GM23338 (cell line): ENCODE measurements around the gene CNTNAP2. TPM values are rescaled to one million over a fixed set of nuclear protein-coding genes. Genes with fewer than 3 reads are reported as not detected.

Experiments used
- ATAC-seq: fragments of 200-7000 bp; cut with Tn5 transposase; 3 replicates; pipeline ENCODE4 v1.9.1; 2020
- DNase-seq: peaks from one replicate; pipeline ENCODE4 v3.0.0-alpha.2; 2015; ENCODE audit warnings: low spot score
- H2AFZ ChIP-seq: fragments of 200-600 bp; sonication (generic); 2 replicates; pipeline ENCODE4 v1.8.0; 2016; ENCODE audit warnings: antibody characterized with exemption, mild to moderate bottlenecking, moderate library complexity
- H3F3A ChIP-seq: fragments of 200-600 bp; sonication (generic); replicated peaks from 2 replicates; pipeline ENCODE4 v1.8.0; 2017; ENCODE audit warnings: antibody characterized with exemption, mixed run types, low read depth
- H3K27ac ChIP-seq: fragments of 200-600 bp; sonication (generic); 2 replicates; pipeline ENCODE4 v1.6.1; 2016; ENCODE audit warnings: low read depth
- H3K27me3 ChIP-seq: fragments of 200-600 bp; sonication (generic); 2 replicates; pipeline ENCODE4 v1.8.0; 2016; ENCODE audit warnings: mild to moderate bottlenecking, mixed run types, moderate library complexity; ENCODE audit not compliant: insufficient read depth
- H3K36me3 ChIP-seq: fragments of 200-600 bp; sonication (generic); 2 replicates; pipeline ENCODE4 v1.8.0; 2016; ENCODE audit warnings: mild to moderate bottlenecking; ENCODE audit not compliant: insufficient read depth
- H3K4me1 ChIP-seq: fragments of 200-600 bp; sonication (generic); 2 replicates; pipeline ENCODE4 v1.8.0; 2016; ENCODE audit warnings: mild to moderate bottlenecking, moderate library complexity; ENCODE audit not compliant: insufficient read depth
- H3K4me2 ChIP-seq: fragments of 200-600 bp; sonication (generic); 2 replicates; pipeline ENCODE4 v1.7.1; 2017; ENCODE audit warnings: mixed run types
- H3K4me3 ChIP-seq: fragments of 200-600 bp; sonication (generic); 2 replicates; pipeline ENCODE4 v1.6.1; 2016; ENCODE audit warnings: mixed run types
- H3K79me2 ChIP-seq: fragments of 200-600 bp; sonication (generic); replicated peaks from 2 replicates; pipeline ENCODE4 v1.8.0; 2017; ENCODE audit warnings: mild to moderate bottlenecking; ENCODE audit not compliant: insufficient read depth
- H3K9me2 ChIP-seq: fragments of 200-600 bp; sonication (generic); 2 replicates; pipeline ENCODE4 v1.8.0; 2017; ENCODE audit not compliant: insufficient read depth
- H4K20me1 ChIP-seq: fragments of 200-600 bp; sonication (generic); replicated peaks from 2 replicates; pipeline ENCODE4 v1.8.0; 2017; ENCODE audit warnings: mild to moderate bottlenecking; ENCODE audit not compliant: insufficient read depth
- H3K27ac Mint-ChIP-seq: 2 replicates; pipeline ENCODE4 v1.8.0; 2020; ENCODE audit warnings: inconsistent platforms, mild to moderate bottlenecking, moderate library complexity, mixed read lengths
- H3K27me3 Mint-ChIP-seq: 3 replicates; pipeline ENCODE4 v1.8.0; 2022; ENCODE audit warnings: low read depth, mild to moderate bottlenecking, moderate library complexity, mixed read lengths, inconsistent platforms; ENCODE audit not compliant: insufficient read depth, poor library complexity
- H3K36me3 Mint-ChIP-seq: 3 replicates; pipeline ENCODE4 v1.8.0; 2021; ENCODE audit warnings: low read depth, mild to moderate bottlenecking, inconsistent platforms, moderate library complexity, mixed read lengths
- H3K4me1 Mint-ChIP-seq: 3 replicates; pipeline ENCODE4 v1.8.0; 2020; ENCODE audit warnings: mild to moderate bottlenecking, inconsistent platforms, mixed read lengths
- H3K4me3 Mint-ChIP-seq: 3 replicates; pipeline ENCODE4 v1.8.0; 2021; ENCODE audit warnings: moderate library complexity, mild to moderate bottlenecking, inconsistent platforms, mixed read lengths
- H3K9me3 Mint-ChIP-seq: 3 replicates; pipeline ENCODE4 v1.8.0; 2020; ENCODE audit warnings: moderate library complexity, mild to moderate bottlenecking, inconsistent platforms, mixed read lengths
- CREB1 ChIP-seq: fragments of 250-450 bp; sonication (Bioruptor Pico); IDR thresholded peaks from 2 replicates; pipeline ENCODE4 v1.5.0; 2020; ENCODE audit warnings: low read depth, mild to moderate bottlenecking, moderate library complexity
- ETS1 ChIP-seq: IDR thresholded peaks from 2 replicates; pipeline ENCODE4 v1.6.1; 2016; ENCODE audit warnings: antibody characterized with exemption
- EZH2 ChIP-seq: fragments of 200-600 bp; sonication (generic); IDR thresholded peaks from one replicate; pipeline ENCODE4 v1.8.0; 2017; ENCODE audit warnings: antibody characterized with exemption, mild to moderate bottlenecking, low read depth; ENCODE audit not compliant: unreplicated experiment
- EZH2phosphoT487 ChIP-seq: fragments of 200-600 bp; sonication (generic); IDR thresholded peaks from one replicate; pipeline ENCODE4 v1.8.1; 2018; ENCODE audit warnings: antibody characterized with exemption; ENCODE audit not compliant: unreplicated experiment
- JUNB ChIP-seq: IDR thresholded peaks from one replicate; pipeline ENCODE4 v1.6.1; 2016; ENCODE audit warnings: antibody characterized with exemption; ENCODE audit not compliant: unreplicated experiment
- NANOG ChIP-seq: IDR thresholded peaks from 2 replicates; pipeline ENCODE4 v1.6.1; 2016; ENCODE audit warnings: antibody characterized with exemption, borderline replicate concordance
- POLR2AphosphoS5 ChIP-seq: IDR thresholded peaks from 2 replicates; pipeline ENCODE4 v1.6.1; 2016; ENCODE audit warnings: antibody characterized with exemption, low read depth
- REST ChIP-seq: IDR thresholded peaks from one replicate; pipeline ENCODE4 v1.6.1; 2018; ENCODE audit warnings: antibody characterized with exemption; ENCODE audit not compliant: unreplicated experiment
- STAT1 ChIP-seq: IDR thresholded peaks from one replicate; pipeline ENCODE4 v1.6.1; 2016; ENCODE audit warnings: antibody characterized with exemption; ENCODE audit not compliant: unreplicated experiment
- ZNF114 ChIP-seq: fragments of 250-450 bp; sonication (Bioruptor Pico); IDR thresholded peaks from 2 replicates; pipeline ENCODE4 v1.5.0; 2020; ENCODE audit warnings: mild to moderate bottlenecking, moderate library complexity
- ZNF331 ChIP-seq: fragments of 250-450 bp; sonication (Bioruptor Pico); IDR thresholded peaks from 2 replicates; pipeline ENCODE4 v1.5.0; 2020; ENCODE audit warnings: low read depth, mild to moderate bottlenecking, moderate library complexity
- polyA plus RNA-seq: library from polyadenylated mRNA; unstranded; fragments of >200 nt; fragmentation: Nextera tagmentation; extraction: Ambion mirVana; gene quantifications from 2 replicates; pipeline ENCODE4 v1.2.1, GENCODE V29; 2016
- total RNA-seq: library from RNA; depleted of rRNA; stranded (reverse); fragments of >200 nt; shearing (Covaris generic); gene quantifications from 2 replicates; pipeline ENCODE4 v1.2.3, GENCODE V29; 2014
- TF ChIP-seq, protein P1 (sequence below): fragments of 250-450 bp; sonication (Bioruptor Pico); IDR thresholded peaks from 2 replicates; pipeline ENCODE4 v1.5.0; 2020; ENCODE audit warnings: mild to moderate bottlenecking, moderate library complexity
- TF ChIP-seq, protein P2 (sequence below), 2 experiments: fragments of 200-600 bp in 1 of 2; sonication (generic) in 1 of 2; conservative IDR thresholded peaks; 2 replicates each; pipeline versions ENCODE4 v1.5.1 to v1.6.1; 2016 to 2017; ENCODE audit warnings: antibody characterized with exemption in 2 of 2, low read depth in 2 of 2, mild to moderate bottlenecking in 2 of 2, moderate library complexity in 1 of 2

Gene CNTNAP2
- total and polyA plus RNA-seq, 2 experiments from 2014 or later = 38.2 to 61.3 TPM

DNA sequence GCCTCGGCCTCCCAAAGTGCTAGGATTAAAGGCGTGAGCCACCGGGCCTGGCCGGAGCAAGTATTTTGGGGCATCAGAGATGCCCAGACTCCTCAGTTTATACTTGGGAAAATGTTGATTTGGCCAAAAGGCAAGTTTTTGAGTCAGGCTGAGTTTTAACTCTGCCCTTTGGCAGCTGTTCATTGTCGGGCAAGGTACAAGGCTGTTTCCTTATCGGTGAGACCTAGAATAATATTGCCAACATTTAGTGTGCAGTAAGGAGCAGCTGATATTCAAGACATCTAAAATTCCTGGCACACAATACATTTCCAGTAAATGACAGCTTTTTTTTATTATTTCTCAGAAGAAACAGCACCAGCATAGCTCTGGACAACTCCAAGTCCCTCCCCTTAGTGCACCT is 2326.3 kb downstream of the CNTNAP2 start:
- DNase-seq (no peak), ATAC-seq (no peak)
- no peaks in the 10 kb centered on the region for H3K79me2 ChIP-seq
- H3K4me3 ChIP-seq = no peak overlapping the region
- Mint-ChIP-seq H3K27me3 (peaks cover 9% of the 10 kb centered on the region), H3K4me3 (no peak overlapping the region), H3K4me1 (no peaks in the 10 kb centered on the region), H3K27ac (no peak overlapping the region), H3K36me3 (peaks cover 19% of the 10 kb centered on the region), H3K9me3 (peaks cover 27% of the 10 kb centered on the region)
- H3K27ac ChIP-seq = no peak overlapping the region
- no peaks in the 10 kb centered on the region for H4K20me1 ChIP-seq
- TF ChIP-seq JUNB (no peak), EZH2phosphoT487 (no peak), ETS1 (no peak), CREB1 (CRISPR knock-in tag) (no peak), REST (no peak), POLR2AphosphoS5 (no peak), EZH2 (no peak), STAT1 (no peak), ZNF114 (no peak), ZNF331 (CRISPR knock-in tag) (no peak), NANOG (no peak)
- TF ChIP-seq, protein P1, sequence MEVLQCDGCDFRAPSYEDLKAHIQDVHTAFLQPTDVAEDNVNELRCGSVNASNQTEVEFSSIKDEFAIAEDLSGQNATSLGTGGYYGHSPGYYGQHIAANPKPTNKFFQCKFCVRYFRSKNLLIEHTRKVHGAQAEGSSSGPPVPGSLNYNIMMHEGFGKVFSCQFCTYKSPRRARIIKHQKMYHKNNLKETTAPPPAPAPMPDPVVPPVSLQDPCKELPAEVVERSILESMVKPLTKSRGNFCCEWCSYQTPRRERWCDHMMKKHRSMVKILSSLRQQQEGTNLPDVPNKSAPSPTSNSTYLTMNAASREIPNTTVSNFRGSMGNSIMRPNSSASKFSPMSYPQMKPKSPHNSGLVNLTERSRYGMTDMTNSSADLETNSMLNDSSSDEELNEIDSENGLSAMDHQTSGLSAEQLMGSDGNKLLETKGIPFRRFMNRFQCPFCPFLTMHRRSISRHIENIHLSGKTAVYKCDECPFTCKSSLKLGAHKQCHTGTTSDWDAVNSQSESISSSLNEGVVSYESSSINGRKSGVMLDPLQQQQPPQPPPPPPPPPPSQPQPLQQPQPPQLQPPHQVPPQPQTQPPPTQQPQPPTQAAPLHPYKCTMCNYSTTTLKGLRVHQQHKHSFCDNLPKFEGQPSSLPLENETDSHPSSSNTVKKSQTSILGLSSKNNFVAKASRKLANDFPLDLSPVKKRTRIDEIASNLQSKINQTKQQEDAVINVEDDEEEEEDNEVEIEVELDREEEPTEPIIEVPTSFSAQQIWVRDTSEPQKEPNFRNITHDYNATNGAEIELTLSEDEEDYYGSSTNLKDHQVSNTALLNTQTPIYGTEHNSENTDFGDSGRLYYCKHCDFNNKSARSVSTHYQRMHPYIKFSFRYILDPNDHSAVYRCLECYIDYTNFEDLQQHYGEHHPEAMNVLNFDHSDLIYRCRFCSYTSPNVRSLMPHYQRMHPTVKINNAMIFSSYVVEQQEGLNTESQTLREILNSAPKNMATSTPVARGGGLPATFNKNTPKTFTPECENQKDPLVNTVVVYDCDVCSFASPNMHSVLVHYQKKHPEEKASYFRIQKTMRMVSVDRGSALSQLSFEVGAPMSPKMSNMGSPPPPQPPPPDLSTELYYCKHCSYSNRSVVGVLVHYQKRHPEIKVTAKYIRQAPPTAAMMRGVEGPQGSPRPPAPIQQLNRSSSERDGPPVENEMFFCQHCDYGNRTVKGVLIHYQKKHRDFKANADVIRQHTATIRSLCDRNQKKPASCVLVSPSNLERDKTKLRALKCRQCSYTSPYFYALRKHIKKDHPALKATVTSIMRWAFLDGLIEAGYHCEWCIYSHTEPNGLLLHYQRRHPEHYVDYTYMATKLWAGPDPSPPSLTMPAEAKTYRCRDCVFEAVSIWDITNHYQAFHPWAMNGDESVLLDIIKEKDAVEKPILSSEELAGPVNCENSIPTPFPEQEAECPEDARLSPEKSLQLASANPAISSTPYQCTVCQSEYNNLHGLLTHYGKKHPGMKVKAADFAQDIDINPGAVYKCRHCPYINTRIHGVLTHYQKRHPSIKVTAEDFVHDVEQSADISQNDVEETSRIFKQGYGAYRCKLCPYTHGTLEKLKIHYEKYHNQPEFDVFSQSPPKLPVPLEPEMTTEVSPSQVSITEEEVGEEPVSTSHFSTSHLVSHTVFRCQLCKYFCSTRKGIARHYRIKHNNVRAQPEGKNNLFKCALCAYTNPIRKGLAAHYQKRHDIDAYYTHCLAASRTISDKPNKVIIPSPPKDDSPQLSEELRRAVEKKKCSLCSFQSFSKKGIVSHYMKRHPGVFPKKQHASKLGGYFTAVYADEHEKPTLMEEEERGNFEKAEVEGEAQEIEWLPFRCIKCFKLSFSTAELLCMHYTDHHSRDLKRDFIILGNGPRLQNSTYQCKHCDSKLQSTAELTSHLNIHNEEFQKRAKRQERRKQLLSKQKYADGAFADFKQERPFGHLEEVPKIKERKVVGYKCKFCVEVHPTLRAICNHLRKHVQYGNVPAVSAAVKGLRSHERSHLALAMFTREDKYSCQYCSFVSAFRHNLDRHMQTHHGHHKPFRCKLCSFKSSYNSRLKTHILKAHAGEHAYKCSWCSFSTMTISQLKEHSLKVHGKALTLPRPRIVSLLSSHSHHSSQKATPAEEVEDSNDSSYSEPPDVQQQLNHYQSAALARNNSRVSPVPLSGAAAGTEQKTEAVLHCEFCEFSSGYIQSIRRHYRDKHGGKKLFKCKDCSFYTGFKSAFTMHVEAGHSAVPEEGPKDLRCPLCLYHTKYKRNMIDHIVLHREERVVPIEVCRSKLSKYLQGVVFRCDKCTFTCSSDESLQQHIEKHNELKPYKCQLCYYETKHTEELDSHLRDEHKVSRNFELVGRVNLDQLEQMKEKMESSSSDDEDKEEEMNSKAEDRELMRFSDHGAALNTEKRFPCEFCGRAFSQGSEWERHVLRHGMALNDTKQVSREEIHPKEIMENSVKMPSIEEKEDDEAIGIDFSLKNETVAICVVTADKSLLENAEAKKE (CRISPR knock-in tag) = no peak
- TF ChIP-seq, protein P2, sequence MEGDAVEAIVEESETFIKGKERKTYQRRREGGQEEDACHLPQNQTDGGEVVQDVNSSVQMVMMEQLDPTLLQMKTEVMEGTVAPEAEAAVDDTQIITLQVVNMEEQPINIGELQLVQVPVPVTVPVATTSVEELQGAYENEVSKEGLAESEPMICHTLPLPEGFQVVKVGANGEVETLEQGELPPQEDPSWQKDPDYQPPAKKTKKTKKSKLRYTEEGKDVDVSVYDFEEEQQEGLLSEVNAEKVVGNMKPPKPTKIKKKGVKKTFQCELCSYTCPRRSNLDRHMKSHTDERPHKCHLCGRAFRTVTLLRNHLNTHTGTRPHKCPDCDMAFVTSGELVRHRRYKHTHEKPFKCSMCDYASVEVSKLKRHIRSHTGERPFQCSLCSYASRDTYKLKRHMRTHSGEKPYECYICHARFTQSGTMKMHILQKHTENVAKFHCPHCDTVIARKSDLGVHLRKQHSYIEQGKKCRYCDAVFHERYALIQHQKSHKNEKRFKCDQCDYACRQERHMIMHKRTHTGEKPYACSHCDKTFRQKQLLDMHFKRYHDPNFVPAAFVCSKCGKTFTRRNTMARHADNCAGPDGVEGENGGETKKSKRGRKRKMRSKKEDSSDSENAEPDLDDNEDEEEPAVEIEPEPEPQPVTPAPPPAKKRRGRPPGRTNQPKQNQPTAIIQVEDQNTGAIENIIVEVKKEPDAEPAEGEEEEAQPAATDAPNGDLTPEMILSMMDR (conservative IDR thresholded peaks at IDR 0.05; ENCODE audit: low read depth in 2 of 2) = no peak
- no peaks in the 10 kb centered on the region for H3K4me1 ChIP-seq
- no peaks in the 10 kb centered on the region for H3K36me3 ChIP-seq
- no peaks in the 10 kb centered on the region for H3F3A ChIP-seq
- no peaks in the 10 kb centered on the region for H3K9me2 ChIP-seq
- H2AFZ ChIP-seq = no peak overlapping the region
- H3K4me2 ChIP-seq = no peak overlapping the region
- no peaks in the 10 kb centered on the region for H3K27me3 ChIP-seq
